SKM-1 treated with dmso at 0.1 percent for 144 hours (cell line): ENCODE results near the gene SUN1.
"Not testable (repeated sequence)": the region's sequence is repeated elsewhere in the genome, so short reads cannot be mapped to it uniquely, and the experiment has no call there.

Experiments used
- DNase-seq: peaks from one replicate; lab custom pipeline; 2025; ENCODE audit not compliant: unreplicated experiment; lab: John Stamatoyannopoulos, UW

Gene SUN1

GRCh38 chr7:803243-803635 is 29.0 kb upstream of the SUN1 start:
- DNase-seq = no peak

GRCh38 chr7:803796-804195 is 28.5 kb upstream of the SUN1 start:
- DNase-seq = not testable (repeated sequence)

- DNase-seq = no peak
Measured at GRCh38 chr7:805261-805660, 27.0 kb upstream of the SUN1 start.

GRCh38 chr7:815284-816216 is 16.7 kb upstream of the SUN1 start:
- no peak for DNase-seq

DNA sequence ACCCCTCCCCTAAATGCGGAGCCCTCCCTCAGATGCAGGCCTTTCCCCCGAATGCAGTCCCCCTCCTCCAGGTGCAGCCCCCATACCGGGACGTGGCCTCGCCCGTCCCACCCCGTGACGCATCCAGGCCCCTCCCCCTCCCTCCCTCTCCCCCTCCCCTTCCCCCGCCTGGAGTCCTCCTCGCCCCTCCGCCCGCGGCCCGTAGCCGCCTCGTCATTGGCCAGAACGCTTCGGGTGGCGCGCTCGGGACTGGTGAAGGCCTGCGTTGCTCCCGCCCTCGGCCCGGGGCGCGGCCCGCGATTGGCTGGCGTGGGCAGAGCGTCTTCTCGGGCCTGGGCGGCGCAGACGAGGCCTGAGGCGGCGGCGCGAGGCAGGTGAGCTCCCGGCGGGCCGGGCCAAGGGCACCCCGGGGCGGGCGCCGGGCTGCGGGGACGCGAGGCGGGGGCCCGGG is 16.0 kb upstream of the SUN1 start:
- DNase-seq = peak; percentile 56

DNA sequence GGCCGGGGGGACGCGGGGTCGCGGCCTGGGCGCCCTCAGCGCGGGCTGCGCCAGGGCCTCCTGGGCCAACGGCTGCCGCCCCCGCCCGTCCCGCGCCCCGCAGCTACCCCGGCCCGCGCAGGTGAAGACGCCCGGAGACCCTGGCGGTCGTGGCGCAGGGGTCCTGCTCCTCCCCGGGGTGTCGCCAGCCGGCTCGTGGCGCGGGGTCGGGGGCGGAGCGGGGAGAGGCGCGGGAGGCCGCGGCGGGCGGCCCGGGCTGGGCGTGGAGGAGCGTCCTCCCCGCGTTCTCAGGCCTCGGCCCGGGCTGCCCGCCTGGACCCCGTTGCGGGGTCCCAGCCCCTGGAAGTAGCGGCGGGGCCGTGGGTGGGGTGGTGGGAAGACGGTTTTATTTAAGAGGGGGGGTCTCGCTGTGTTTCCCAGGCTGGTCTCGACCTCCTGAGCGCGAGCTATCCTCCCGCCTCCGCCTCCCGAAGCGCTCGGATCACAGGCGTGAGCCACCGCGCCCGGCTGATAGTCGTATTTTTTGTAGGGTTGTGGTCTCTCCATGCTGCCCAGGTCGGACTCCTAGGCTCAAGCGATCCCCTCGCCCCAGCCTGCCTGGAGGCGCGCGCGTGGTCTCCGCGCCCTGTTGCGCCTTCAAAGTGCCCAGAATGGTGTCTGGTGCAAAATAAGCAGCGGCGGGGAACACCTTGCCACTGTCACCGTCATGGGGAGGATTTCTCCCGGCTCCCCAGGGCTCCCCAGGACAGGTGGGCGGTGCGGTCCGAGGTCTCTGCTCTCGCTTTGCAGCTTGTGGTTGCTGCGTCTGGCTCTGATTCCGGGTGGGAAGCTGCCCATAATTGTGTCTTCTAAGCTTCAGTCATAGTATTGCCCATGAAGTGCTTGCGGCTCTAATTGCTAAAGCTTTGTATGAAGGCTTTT is 15.3 kb upstream of the SUN1 start:
- DNase-seq = no peak

DNA sequence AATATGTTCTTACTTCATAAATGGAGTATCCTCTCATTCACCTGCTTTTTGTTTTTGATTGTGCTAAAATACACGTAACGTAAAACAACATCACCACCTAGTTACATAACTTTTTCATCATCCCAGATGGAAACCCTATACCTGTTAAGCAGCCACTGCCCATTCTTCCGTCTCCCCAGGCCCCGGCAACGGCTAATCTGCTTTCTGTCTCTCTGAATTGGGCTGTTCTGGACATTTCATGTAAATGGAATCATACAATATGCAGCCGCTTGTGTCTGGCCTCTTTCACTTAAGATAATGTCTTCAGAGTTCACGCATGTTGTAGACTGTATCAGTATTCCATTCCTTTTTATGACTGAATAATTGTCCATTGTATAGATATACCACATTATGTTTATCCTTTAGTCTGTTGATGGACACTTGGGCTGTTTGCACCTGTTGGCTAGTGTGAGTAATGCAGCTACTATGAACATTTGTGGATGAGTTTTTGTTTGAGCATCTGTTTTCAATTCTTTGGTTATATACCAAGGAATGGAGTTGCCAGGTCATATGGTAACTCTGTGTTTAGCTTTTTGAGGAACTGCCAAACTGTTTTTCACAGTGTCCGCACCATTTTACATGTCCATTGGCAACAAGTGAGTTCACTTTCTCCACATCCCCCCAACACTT is 14.1 kb upstream of the SUN1 start:
- no peak for DNase-seq

DNA sequence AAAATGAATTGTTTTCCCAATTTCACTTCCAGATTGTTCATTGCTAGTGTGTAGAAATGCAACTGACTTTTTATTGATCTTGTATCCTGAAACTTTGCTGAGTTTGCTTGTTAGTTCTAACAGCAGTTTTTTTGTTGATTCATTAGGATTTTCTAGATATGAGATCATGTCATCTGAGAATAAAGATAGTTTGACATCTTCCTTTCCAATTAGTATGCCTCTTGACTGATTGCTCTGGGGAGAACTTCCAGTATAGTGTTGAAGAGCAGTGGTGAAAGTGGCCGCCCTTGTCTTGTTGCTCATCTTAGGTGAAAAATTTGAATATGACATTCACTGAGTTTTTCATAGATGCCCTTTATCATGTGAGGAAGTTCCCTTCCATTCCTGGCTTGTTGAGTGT is 11.9 kb upstream of the SUN1 start:
- DNase-seq = no peak

GRCh38 chr7:821688-822087 is 10.6 kb upstream of the SUN1 start:
- no peak for DNase-seq

DNA sequence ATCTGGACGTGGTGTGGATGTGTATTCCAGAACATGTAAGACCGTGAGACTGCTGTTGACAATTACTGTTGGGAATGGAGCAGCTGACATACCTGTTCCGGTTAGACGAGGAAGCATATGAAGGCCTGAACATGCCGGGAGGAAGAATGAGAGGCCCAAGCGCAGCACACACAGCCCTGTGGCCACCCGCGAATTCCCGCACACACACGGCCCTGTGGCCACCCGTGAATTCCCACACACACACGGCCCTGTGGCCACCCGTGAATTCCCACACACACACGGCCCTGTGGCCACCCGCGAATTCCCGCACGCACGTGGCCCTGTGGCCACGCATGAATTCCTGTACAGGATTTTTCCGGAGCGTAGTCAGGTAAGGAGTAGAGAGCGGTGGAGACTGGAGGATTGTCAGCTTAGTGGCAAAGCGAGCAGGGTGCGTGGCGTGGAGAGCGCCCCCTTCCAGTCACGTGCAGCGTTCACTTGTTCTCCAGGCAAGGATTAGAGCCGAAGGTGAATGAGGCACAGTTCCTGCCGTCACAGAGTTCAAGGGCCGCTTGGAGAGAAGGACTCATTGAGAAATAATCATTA is 9.5 kb upstream of the SUN1 start:
- no peak for DNase-seq

GRCh38 chr7:823649-824048 is 8.6 kb upstream of the SUN1 start:
- DNase-seq = no peak

- no peak for DNase-seq
Measured at GRCh38 chr7:824081-824480, 8.2 kb upstream of the SUN1 start.

DNA sequence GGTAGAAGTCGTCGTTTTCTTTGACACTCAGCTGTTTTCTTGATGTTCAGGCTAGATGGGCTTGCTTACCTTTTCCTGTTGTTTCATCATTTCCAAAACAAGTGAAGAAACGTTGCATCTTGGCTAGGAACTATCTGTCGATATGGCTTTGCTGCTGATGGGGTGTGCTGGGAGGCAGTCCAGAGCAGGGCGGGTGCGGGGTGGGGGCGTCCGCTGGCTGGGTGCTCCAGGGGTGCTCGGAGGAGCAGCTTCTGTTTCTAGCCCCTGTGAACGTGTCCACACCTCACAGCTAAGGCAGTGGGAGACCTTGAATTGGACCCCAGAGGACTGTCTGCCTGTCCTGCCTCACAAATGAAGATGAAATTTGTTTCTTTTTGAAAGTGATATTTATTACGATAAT is 7.6 kb upstream of the SUN1 start:
- DNase-seq = no peak

DNA sequence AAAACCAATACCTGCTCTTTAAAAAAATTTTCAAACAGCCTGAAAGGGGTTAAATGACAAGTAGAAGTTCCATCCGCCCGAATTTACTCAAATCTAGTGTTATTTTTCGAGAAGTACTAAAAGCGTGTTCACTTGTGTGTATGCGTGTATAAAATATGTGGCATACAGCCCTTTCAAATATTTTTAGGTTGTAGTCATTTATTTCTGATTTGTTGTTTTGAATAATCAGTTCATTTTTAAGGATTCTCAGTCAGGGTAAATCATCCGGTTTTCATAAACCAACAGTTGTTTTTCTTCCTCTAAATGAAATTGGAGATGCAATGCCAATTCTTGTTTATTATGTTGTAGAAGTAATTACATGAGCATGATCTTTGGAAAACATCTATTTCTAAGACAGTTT is 6.9 kb upstream of the SUN1 start:
- no peak for DNase-seq

DNA sequence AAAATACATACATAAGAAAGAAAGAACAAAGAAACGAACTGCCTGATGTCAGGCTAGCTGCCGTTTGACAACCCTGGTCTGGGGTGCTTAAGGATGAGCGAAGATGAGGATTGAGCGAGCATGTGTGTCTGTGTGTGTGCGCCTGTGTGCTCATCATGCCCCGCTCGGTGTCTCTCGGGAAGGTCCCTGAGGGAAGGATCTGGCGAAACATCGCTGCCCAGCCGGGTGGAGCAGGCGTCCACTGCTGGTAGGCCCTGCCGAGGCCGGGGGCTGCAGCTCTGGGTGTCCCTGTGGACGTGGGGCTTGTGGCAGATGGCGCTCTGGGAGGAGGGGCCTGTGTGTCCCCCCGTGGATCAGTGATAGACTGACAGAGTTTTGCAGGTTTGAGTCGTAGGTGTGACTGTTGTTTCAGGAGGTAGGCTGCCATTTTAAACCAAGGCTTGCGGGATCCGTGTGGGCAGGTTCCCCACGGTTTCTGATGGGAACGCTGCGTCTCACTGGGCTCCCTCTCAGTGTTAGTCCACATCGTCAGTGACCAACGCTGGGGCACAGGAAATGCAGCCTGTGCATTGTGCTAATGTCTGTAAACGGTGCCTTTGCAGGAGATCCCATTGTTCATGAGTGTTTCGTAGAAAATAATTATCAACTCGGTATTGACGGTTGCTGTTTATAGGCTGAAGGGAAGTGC is 5.9 kb upstream of the SUN1 start:
- DNase-seq = no peak

DNA sequence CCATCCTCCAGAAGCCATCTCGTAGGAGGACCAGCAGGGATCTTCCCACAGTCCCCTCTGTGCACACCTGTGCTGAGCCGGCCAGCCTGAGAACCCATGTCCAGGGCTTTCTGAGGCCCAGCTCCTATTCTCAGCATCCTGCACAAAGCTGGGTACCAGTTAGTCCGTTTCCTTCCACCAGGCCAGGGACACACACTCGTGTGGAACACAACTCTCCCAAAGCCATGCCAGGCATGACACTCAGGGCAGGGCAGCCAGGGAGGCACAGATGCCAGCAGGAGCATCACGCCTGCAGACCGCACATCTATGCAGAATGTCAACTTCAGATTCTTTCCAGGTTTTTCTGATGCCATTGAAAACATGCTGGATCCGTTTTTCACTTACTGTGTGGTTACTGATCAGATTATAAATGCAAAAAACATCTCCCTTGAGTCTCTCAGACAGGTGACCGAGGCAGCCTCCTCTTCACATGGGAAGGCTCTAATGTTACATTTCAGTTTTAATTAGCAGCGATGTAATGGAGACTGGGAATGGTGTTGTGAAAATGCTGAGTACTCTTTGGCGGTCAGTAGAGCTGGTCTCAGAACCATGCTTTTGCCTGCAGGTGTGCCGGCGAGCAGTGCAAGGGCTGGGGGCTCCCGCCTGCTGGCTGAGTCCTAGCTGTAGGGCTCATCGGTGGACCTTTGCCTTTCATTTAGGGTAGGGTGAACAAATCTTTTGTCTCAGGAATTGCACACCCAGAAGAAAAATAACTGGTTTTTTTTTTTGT is 3.3 kb upstream of the SUN1 start:
- no peak for DNase-seq

GRCh38 chr7:830069-830468 is 2.2 kb upstream of the SUN1 start:
- no peak for DNase-seq

- no peak for DNase-seq
Measured at GRCh38 chr7:831596-832166, 595 bp upstream of the SUN1 start.

DNA sequence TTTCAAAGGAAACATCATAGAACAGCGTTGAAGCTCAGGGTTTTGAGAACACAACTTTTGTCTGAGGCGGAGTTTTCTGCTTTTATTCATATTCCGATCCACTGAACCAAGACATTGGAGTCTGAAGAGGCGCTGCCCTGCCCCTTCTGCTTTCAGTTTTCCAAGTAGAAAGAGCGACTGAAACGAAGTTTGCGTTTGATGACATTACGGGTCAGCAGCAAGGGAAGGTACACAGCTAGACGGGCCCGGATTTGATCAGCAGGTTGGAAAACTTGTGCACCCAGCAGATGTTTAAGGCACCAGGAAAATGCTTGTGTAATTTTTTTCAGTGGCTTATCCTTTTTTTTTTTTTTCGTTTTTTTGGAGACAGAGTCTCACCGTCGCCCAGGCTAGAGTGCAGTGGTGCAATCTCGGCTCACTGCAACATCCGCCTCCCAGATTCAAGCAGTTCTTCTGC is 720 bp downstream of the SUN1 start:
- DNase-seq = no peak
